ENCODE measurements around the gene PTPRK.

Gene PTPRK

DNA sequence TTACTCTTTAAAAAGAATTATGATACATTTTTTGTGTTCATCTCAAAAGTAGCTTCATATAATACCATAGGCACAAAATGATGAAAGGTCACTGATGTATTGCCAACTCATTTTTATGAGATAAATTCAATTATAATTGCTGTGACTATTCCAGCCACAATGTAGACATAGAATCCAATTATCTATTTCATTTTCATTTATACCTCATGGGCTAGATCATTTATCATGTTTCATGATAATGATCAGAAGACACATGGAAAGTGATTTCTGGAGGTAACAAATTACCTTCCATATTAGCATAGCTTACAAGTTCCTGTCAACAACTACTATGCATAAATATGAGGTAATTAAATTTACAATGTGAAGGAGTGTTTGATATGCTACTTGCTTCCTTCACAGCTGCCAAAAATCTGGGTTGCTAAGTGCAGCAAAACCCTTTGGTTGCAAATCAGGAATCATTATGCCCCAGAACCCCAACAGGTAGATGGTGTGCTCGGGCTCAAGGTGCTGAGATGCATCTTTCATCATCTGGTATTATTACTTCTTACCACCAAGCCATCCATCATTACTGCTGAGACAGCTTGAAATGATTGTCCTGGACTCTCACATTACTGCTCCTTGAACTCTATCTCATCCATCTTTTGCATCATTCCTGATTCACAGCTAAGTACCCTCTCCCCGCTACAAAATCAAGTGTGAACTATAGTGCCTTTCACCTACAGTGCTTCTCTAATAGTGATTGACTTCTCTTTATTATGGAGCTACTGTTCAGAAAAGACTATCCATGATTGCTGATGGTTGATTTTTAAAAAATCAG, 313.6 kb downstream of the PTPRK start:
- Histone ChIP-seq H3K4me1 (ENCODE audit: control insufficient read depth in 1 of 2, insufficient read depth in 1 of 2, low read depth in 1 of 2, low read length in 1 of 2) (no peaks in the 10 kb centered on the region), H3K4me3 (ENCODE audit: low read depth in 1 of 2, low read length in 1 of 2) (no peak overlapping the region), H3K27ac (no peak overlapping the region), H3K9me3 (no peaks in the 10 kb centered on the region), H3K36me3 (no peaks in the 10 kb centered on the region), H3K27me3 (no peaks in the 10 kb centered on the region)
- no peak for TF ChIP-seq CTCF (IDR thresholded peaks at IDR 0.05)

DNA sequence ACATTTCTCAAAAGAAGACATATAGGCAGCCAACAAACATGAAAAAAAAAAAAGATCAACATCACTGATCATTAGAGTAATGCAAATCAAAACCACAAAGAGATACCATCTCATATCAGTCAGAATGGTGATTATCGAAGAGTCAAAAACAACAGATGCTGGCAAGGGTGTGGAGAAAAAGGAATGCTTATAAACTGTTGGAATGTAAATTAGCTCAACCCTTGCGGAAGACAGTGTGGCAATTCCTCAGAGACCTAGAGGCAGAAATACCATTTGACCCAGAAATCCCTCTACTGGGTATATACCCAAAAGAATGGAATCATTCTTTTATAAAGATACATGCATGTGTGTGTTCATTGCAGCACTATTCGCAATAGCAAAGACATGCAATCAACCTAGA, 315.8 kb downstream of the PTPRK start:
- H3K27me3 ChIP-seq, result no peaks in the 10 kb centered on the region
- H3K36me3 ChIP-seq, result no peaks in the 10 kb centered on the region
- no peak overlapping the region for H3K27ac ChIP-seq
- H3K9me3 ChIP-seq, result no peaks in the 10 kb centered on the region
- no peak overlapping the region for H3K4me3 ChIP-seq (ENCODE audit: low read depth in 1 of 2, low read length in 1 of 2)
- no peaks in the 10 kb centered on the region for H3K4me1 ChIP-seq (ENCODE audit: control insufficient read depth in 1 of 2, insufficient read depth in 1 of 2, low read depth in 1 of 2, low read length in 1 of 2)
- no peak for TF ChIP-seq CTCF (IDR thresholded peaks at IDR 0.05)

DNA sequence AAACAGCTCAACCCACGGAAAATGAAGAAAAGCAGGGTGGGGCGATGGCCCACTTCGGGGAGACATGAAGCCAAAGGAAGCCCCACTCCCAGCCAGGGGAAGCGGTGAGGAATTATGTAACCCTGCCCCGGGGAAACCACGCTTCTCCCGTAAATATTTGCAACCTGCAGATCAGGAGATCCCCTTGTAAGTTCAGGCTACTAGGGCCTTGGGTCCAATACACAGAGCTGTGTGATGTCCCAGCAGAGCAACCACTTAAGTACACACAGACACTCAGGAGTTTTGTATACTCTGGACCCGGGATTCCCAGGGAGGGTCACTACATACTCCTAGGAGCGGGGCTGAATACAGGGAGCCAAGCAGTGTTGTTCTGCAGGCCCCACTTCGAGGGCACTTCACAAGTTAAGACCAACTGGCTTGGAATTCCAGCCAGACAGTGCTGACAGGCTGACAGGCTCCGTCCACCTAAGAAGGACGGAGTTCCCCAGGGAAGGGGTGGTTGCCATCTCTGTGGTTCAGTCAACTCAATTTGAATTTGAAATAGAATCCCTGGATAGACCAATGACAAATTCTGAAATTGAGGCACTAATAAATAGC, 318.1 kb downstream of the PTPRK start:
- Histone ChIP-seq H3K9me3 (no peaks in the 10 kb centered on the region), H3K4me1 (ENCODE audit: control insufficient read depth in 1 of 2, insufficient read depth in 1 of 2, low read depth in 1 of 2, low read length in 1 of 2) (no peaks in the 10 kb centered on the region), H3K4me3 (ENCODE audit: low read depth in 1 of 2, low read length in 1 of 2) (no peak overlapping the region), H3K36me3 (no peaks in the 10 kb centered on the region), H3K27ac (no peak overlapping the region), H3K27me3 (no peaks in the 10 kb centered on the region)
- TF ChIP-seq CTCF (IDR thresholded peaks at IDR 0.05), result no peak

DNA sequence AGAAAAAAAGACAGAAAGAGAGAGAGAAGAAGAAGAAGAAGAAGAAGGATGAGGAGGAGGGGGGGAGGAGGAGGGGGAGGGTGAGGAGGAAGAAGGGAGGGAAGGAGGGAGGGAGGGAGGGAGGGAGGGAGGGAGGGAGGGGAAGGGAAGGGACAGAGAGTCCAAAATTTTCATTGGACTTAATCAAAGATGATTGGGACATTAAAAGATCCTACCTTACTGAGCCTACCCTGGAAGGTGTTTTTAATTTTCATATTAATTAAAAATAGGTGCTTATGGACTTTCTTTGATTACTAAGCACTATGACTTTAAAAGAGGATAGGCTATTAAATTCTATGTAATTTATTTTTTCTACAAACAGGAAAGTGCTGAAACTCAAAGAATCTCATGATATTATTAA, 319.6 kb downstream of the PTPRK start:
- H3K4me3 ChIP-seq (ENCODE audit: low read depth in 1 of 2, low read length in 1 of 2), result no peak overlapping the region
- no peaks in the 10 kb centered on the region for H3K4me1 ChIP-seq (ENCODE audit: control insufficient read depth in 1 of 2, insufficient read depth in 1 of 2, low read depth in 1 of 2, low read length in 1 of 2)
- H3K36me3 ChIP-seq, result no peaks in the 10 kb centered on the region
- no peak overlapping the region for H3K27ac ChIP-seq
- no peaks in the 10 kb centered on the region for H3K9me3 ChIP-seq
- no peaks in the 10 kb centered on the region for H3K27me3 ChIP-seq
- TF ChIP-seq CTCF (IDR thresholded peaks at IDR 0.05), result no peak

DNA sequence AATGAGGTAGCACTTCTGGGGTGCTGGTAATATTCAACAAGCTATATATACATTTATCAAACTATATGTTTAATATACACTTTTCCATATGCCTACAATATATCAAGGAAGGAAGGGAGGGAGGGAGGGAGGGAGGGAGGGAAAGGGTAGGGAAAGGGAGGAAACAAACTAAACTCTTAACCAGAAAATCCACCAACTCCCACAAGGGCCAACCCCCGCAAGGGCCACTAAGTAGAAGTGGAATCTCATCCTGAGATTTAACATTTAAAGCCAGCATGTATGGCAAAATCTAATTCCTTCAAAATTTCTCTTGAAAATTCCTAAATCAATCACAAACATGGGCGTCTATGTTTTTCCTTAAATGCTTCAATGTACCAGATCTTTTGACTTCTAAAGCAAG, 320.9 kb downstream of the PTPRK start:
- Histone ChIP-seq H3K36me3 (no peaks in the 10 kb centered on the region), H3K27ac (no peak overlapping the region), H3K4me3 (ENCODE audit: low read depth in 1 of 2, low read length in 1 of 2) (no peak overlapping the region), H3K4me1 (ENCODE audit: control insufficient read depth in 1 of 2, insufficient read depth in 1 of 2, low read depth in 1 of 2, low read length in 1 of 2) (no peaks in the 10 kb centered on the region), H3K9me3 (no peaks in the 10 kb centered on the region), H3K27me3 (no peaks in the 10 kb centered on the region)
- no peak for TF ChIP-seq CTCF (IDR thresholded peaks at IDR 0.05)

Data from neutrophil (primary cell).